OCI-LY7 (cell line): ENCODE results near the gene SLC5A8. TPM values are rescaled to one million over a fixed set of nuclear protein-coding genes. Genes with fewer than 3 reads are reported as not detected.

ENCODE experiments used
- BruUV-seq: library from RNA; stranded (reverse); fragments of 400-500 nt; replicated peaks from 2 replicates; lab custom pipeline; 2021; lab: Mats Ljungman, UMichigan
- CTCF ChIA-PET: fragments of 300-600 bp; sonication (Branson Sonifier 250); formaldehyde crosslinking; loops from one replicate; lab custom pipeline; 2022; ENCODE audit warnings: antibody characterized with exemption; ENCODE audit not compliant: unreplicated experiment; lab: Charles Lee
- POLR2A ChIA-PET: fragments of 300-600 bp; sonication (Branson Sonifier 250); formaldehyde crosslinking; loops from one replicate; lab custom pipeline; 2022; ENCODE audit warnings: antibody characterized with exemption; lab: Charles Lee
- DNase-seq: peaks from one replicate; pipeline ENCODE4 v3.0.0-alpha.2; 2015; ENCODE audit warnings: low spot score
- H2AFZ ChIP-seq: fragments of 200-600 bp; sonication (generic), shearing (Covaris generic); 2 replicates; pipeline ENCODE4 v1.6.1; 2014; ENCODE audit warnings: mild to moderate bottlenecking, antibody characterized with exemption, low read length, moderate library complexity
- H3K27ac ChIP-seq: fragments of 200-600 bp; sonication (generic); 2 replicates; pipeline ENCODE4 v1.5.1; 2014; ENCODE audit warnings: mixed run types, low read depth, mild to moderate bottlenecking, moderate library complexity, low read length, inconsistent platforms; ENCODE audit not compliant: poor library complexity, severe bottlenecking
- H3K36me3 ChIP-seq: fragments of 200-600 bp; sonication (generic); 2 replicates; pipeline ENCODE4 v1.6.1; 2014; ENCODE audit warnings: mild to moderate bottlenecking, antibody characterized with exemption, low read length, moderate library complexity, mixed read lengths; ENCODE audit not compliant: insufficient read depth
- H3K4me1 ChIP-seq: fragments of 200-600 bp; sonication (generic); 2 replicates; pipeline ENCODE4 v1.5.1; 2014; ENCODE audit warnings: mild to moderate bottlenecking, low read length; ENCODE audit not compliant: insufficient read depth, poor library complexity, severe bottlenecking
- H3K4me2 ChIP-seq: fragments of 200-600 bp; sonication (generic); 2 replicates; pipeline ENCODE4 v1.6.1; 2014; ENCODE audit warnings: mild to moderate bottlenecking, low read length
- H3K4me3 ChIP-seq: fragments of 200-600 bp; sonication (generic); 2 replicates; pipeline ENCODE4 v1.5.1; 2014; ENCODE audit warnings: mild to moderate bottlenecking, low read depth, low read length; ENCODE audit not compliant: poor library complexity, severe bottlenecking
- H3K79me2 ChIP-seq: fragments of 200-600 bp; sonication (generic); 2 replicates; pipeline ENCODE4 v1.6.1; 2016; ENCODE audit warnings: low read depth, mild to moderate bottlenecking, low read length, moderate library complexity, mixed read lengths; ENCODE audit not compliant: insufficient read depth
- H3K9me2 ChIP-seq: fragments of 200-600 bp; sonication (generic); 2 replicates; pipeline ENCODE4 v1.6.1; 2016; ENCODE audit warnings: mild to moderate bottlenecking, low read length, mixed read lengths; ENCODE audit not compliant: insufficient read depth
- H3K9me3 ChIP-seq: fragments of 200-600 bp; sonication (generic); 2 replicates; pipeline ENCODE4 v1.6.1; 2014; ENCODE audit warnings: mild to moderate bottlenecking, mixed run types, low read length, mixed read lengths
- H4K20me1 ChIP-seq: fragments of 200-600 bp; sonication (generic); 2 replicates; pipeline ENCODE4 v1.6.1; 2014; ENCODE audit warnings: mild to moderate bottlenecking, antibody characterized with exemption, low read length, moderate library complexity, mixed read lengths; ENCODE audit not compliant: insufficient read depth
- EZH2phosphoT487 ChIP-seq: fragments of 200-600 bp; sonication (generic); IDR thresholded peaks from 2 replicates; pipeline ENCODE4 v1.6.1; 2018; ENCODE audit warnings: low read depth, borderline replicate concordance, mild to moderate bottlenecking, mixed run types, antibody characterized with exemption, low read length, moderate library complexity, mixed read lengths
- intact Hi-C: fragments of 100-400 bp; cut with micrococcal nuclease; formaldehyde crosslinking; loops from one replicate; pipeline ENCODE4 v1.10.0; 2022; ENCODE audit not compliant: unreplicated experiment
- total RNA-seq, 2 experiments: library from RNA; depleted of rRNA in 1 of 2; stranded (reverse); fragments of >200 nt in 1 of 2; shearing (Covaris generic) in 1 of 2; gene quantifications; 2 replicates each; pipeline ENCODE4 v1.2.3, GENCODE V29; 2014 to 2022
- TF ChIP-seq, protein P1 (sequence below): fragments of 200-600 bp; sonication (generic); conservative IDR thresholded peaks from 2 replicates; pipeline ENCODE4 v1.5.1; 2014; ENCODE audit warnings: mild to moderate bottlenecking, antibody characterized with exemption, low read length, moderate library complexity, mixed read lengths

SLC5A8 gene
- total RNA-seq, 2 experiments from 2014 or later = not detected

GRCh38 chr12:101238800-101239329 is 28.8 kb upstream of the SLC5A8 start:
- TF ChIP-seq, protein P1, sequence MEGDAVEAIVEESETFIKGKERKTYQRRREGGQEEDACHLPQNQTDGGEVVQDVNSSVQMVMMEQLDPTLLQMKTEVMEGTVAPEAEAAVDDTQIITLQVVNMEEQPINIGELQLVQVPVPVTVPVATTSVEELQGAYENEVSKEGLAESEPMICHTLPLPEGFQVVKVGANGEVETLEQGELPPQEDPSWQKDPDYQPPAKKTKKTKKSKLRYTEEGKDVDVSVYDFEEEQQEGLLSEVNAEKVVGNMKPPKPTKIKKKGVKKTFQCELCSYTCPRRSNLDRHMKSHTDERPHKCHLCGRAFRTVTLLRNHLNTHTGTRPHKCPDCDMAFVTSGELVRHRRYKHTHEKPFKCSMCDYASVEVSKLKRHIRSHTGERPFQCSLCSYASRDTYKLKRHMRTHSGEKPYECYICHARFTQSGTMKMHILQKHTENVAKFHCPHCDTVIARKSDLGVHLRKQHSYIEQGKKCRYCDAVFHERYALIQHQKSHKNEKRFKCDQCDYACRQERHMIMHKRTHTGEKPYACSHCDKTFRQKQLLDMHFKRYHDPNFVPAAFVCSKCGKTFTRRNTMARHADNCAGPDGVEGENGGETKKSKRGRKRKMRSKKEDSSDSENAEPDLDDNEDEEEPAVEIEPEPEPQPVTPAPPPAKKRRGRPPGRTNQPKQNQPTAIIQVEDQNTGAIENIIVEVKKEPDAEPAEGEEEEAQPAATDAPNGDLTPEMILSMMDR = no peak
- no peak for TF ChIP-seq EZH2phosphoT487
- Histone ChIP-seq H3K79me2 (no peaks in the 10 kb centered on the region), H3K9me3 (peaks cover 17% of the 10 kb centered on the region; the same call in 1 of the 2 replicates), H3K27ac (no peak overlapping the region), H3K4me2 (no peak overlapping the region), H3K36me3 (no peaks in the 10 kb centered on the region), H4K20me1 (no peaks in the 10 kb centered on the region), H3K9me2 (no peaks in the 10 kb centered on the region), H3K4me3 (no peak overlapping the region), H3K4me1 (peaks cover 8% of the 10 kb centered on the region), H2AFZ (no peak overlapping the region)
- BruUV-seq = no TSS peak
- CTCF ChIA-PET = no interaction called here
- no peak for DNase-seq
- POLR2A ChIA-PET = no interaction called here
- intact Hi-C loops = no loop called here

DNA sequence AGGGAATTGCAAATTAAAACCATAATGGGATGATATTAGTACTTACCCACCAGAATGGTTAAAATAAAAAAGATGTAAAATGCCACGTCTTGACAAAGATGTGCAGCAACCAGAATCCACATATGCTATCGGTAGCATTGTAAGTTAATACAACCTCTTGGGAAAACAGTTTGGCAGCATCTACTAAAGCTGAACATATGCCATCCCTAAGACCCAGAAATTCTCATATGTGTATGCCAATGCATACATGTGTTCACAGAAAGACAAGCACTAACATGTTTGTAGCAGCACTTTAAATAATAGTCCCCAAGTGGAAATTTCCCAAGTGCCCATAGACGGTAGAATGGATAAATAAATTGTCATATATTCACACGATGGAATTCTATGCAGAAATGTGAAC is 28.3 kb upstream of the SLC5A8 start:
- CTCF ChIA-PET = no interaction called here
- intact Hi-C loops = no loop called here

GRCh38 chr12:101235686-101236085 is 25.6 kb upstream of the SLC5A8 start:
- no peaks in the 10 kb centered on the region for H3K9me2 ChIP-seq
- TF ChIP-seq EZH2phosphoT487 = no peak
- TF ChIP-seq, protein P1 = no peak
- ChIA-PET CTCF (no interaction called here), POLR2A (no interaction called here)
- DNase-seq = no peak
- peaks cover 17% of the 10 kb centered on the region; the same call in 1 of the 2 replicates for H3K9me3 ChIP-seq
- H3K27ac ChIP-seq = no peak overlapping the region
- H3K79me2 ChIP-seq = no peaks in the 10 kb centered on the region
- no peaks in the 10 kb centered on the region for H3K36me3 ChIP-seq
- no TSS peak for BruUV-seq
- no peaks in the 10 kb centered on the region for H3K4me1 ChIP-seq
- H4K20me1 ChIP-seq = no peaks in the 10 kb centered on the region
- no peak overlapping the region for H3K4me3 ChIP-seq
- intact Hi-C loops = no loop called here
- H3K4me2 ChIP-seq = no peak overlapping the region
- no peak overlapping the region for H2AFZ ChIP-seq

More for the DNA sequence above, 28.3 kb upstream of the SLC5A8 start:
- POLR2A ChIA-PET = no interaction called here
- peaks cover 17% of the 10 kb centered on the region; the same call in 1 of the 2 replicates for H3K9me3 ChIP-seq
- no peak overlapping the region for H3K4me2 ChIP-seq
- H3K4me1 ChIP-seq = peaks cover 2% of the 10 kb centered on the region
- no peaks in the 10 kb centered on the region for H4K20me1 ChIP-seq
- H3K36me3 ChIP-seq = no peaks in the 10 kb centered on the region
- no peaks in the 10 kb centered on the region for H3K9me2 ChIP-seq
- no peaks in the 10 kb centered on the region for H3K79me2 ChIP-seq
- no peak for DNase-seq
- TF ChIP-seq EZH2phosphoT487 = no peak
- TF ChIP-seq, protein P1 = no peak
- H3K27ac ChIP-seq = no peak overlapping the region
- no TSS peak for BruUV-seq
- H3K4me3 ChIP-seq = no peak overlapping the region
- H2AFZ ChIP-seq = no peak overlapping the region
